HTERT RPE-1 (cell line): ENCODE results near the gene DENND6B.
"Not testable (repeated sequence)": the region's sequence is repeated elsewhere in the genome, so short reads cannot be mapped to it uniquely, and the experiment has no call there.

Experiments
- in situ Hi-C: fragments of 300-500 bp; cut with MboI; formaldehyde crosslinking; loops from 4 replicates; pipeline ENCODE4 v1.14.3; 2020; ENCODE audit warnings: low sequenced_read_pairs

Gene DENND6B

GRCh38 chr22:50339945-50340879 lies 13.4 kb upstream of the DENND6B start:
- in situ Hi-C loops, result no loop called here

DNA sequence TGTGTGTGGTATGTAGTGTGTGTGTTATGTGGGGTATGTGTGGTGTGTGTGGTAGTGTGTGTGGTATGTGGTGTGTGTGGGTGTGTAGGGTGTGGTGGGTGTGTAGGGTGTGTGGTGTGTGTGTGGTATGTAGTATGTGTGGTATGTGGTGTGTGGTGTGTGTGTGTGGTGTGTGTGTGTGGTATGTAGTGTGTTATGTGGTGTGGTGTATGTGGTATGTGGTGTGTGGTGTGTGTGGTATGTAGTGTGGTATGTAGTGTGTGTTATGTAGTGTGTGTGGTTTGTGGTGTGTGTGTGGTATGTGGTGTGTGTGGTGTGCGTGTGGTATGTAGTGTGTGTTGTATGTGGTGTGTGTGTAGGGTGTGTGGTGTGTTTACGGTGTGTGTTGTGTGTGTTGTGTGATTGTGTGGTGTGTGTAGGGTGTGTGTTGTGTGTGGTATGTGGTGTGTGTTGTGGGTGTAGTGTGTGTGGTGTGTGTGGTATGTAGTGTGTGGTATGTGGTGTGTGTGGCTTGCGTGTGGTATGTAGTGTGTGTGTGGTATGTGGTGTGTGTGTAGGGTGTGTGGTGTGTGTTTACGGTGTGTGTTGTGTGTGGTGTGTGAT lies 12.1 kb upstream of the DENND6B start:
- in situ Hi-C loops, result no loop called here

GRCh38 chr22:50338042-50338573 lies 11.3 kb upstream of the DENND6B start:
- in situ Hi-C loops, result no loop called here

DNA sequence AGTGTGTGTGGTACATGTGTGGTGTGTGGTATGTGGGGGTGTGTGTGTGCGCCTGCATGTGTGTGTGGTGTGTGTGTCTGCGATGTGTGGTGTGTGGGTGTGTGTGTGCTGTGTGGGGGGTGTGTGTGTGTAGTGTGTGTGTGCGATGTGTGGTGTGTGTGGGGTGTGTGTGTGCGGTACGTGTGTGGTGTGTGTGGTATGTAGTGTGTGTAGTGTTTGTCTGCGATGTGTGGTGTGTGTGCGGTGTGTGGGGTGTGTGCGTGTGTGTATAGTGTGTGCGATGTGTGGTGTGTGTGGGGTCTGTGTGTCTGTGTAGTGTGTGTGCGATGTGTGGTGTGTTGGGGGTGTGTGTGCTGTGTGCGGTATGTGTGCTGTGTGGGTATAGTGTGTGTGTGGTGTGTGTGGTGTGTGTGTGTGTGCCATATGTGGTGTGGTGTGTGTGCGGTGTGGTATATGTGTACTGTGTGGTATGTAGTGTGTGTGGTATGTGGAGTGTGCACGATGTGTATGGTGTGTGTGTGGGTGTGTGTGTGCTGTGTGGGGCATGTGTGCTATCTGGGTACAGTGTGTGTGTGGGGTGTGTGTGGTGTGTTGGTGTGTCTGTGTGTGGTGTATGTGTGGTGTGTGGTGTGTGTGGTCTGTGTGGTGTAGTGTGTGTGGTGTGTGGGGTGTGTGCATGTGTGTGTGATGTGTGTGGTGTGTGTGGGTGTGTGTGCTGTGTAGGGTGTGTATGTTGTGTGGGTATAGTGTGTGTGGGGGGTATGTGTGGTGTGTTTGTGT lies 10.6 kb upstream of the DENND6B start:
- in situ Hi-C loops, result no loop called here

- in situ Hi-C loops, result not testable (repeated sequence)
Observed at GRCh38 chr22:50334433-50334832, 7.6 kb upstream of the DENND6B start.

GRCh38 chr22:50329236-50329635 lies 2.4 kb upstream of the DENND6B start:
- in situ Hi-C loops, result no loop called here

GRCh38 chr22:50327711-50328019 lies 853 bp upstream of the DENND6B start:
- in situ Hi-C loops, result no loop called here

DNA sequence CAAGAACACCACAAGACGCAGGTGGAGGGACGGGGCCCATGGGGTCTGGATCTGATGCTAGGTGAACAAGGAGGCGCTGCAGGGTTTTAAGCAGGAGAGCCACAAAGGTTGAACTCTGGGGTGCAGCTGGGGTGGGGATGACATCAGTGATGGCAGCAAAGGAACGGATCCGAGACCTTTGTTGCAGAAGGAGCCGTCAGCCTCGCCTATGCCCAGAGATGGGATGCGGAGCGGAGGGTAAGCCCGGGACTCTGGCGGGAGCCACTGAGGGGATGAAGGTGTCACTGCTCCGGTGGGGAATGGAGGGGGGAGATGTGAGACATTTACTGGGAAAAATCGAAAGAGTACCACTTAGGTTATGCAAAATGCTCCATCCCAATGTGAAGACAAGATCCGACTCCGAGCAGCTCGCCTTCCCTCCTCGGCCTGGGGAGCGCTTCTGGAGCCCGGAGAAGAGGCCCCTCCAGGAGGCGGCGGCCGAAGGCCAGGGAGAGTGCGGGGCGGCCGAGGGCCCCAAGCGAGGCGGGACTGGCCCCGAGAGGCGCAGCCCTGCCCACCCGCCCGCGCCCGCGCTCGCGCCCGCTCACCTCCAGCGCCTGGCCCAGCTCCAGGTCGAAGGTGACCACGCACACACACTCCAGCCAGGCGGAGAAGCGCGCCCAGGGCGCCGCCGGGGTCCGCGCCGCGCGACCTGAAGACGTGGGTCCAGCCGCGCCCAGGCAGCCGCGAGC lies 422 bp downstream of the DENND6B start:
- in situ Hi-C loops, result no loop called here

DNA sequence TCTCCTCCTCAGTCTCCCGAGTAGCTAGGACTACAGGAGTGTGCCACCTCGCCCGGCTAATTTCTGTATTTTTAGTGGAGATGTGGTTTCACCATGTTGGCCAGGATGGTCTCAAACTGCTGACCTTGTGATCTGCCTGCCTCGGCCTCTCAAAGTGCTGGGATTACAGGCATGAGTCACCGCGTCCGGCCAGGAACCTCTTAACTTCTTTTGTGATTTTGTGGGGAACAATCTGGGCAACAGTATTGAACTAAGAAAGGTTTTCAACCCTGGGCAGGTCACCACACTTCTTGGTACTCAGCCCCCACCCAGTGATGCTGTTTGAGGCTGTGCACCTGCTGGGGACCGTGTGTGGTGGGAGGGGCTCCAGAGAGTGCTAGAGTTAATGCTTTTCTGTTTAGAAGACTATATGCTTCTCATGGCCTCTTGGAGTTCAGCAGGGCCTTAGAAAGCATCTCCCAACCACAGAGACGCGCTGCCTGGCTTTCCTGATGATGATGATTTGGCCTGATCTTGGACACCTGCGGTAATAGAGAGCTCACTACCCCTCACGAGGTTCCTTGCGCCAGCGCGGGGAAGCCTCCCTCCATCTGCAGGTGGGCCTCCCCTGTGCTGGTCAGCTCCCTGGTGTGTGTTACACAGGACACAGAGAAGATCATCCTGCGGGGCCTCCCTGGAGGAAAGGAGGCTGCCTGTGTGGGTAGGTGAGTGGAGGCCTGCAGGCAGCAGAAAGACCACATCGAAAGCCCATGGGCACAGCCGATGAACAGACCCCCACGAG lies 1.2 kb downstream of the DENND6B start:
- in situ Hi-C loops, result no loop called here

- in situ Hi-C loops, result no loop called here
Observed at GRCh38 chr22:50323900-50324299, 2.9 kb downstream of the DENND6B start.

GRCh38 chr22:50322382-50323104 lies 4.3 kb downstream of the DENND6B start:
- in situ Hi-C loops, result not testable (repeated sequence)

DNA sequence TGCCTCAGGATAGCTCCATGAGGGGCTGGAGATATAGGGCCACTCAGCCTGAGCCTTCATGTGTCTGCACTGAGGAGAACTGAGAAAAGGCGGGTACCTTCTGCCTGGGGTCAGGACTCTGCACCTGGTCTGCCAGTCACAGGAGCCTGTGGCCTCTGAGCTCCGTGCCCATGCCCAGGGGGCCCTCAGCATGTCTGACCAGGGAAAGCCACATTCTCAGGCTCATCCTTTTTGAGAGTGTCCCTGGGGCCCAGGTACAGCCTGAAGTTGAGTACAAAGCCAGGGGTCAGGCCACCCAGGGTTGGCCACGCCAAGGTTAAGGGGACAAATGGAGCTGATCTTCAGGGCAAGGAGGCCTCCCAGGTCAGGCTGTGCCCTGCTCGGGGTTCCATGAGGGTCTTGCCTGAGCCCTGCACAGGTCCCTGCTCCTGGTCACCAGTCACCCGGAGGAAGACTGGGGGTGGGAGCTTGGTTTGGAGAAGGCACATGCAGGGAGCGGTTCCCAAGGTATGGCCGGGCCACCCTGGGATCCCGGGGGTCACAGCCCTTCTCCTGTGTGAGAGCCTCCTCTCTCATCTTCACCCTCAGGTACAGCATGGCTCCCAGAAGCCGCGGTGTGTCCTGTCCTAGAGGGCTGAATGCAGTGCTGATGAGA lies 6.0 kb downstream of the DENND6B start:
- in situ Hi-C loops, result no loop called here

- in situ Hi-C loops, result no loop called here
Observed at GRCh38 chr22:50320116-50320515, 6.7 kb downstream of the DENND6B start.

DNA sequence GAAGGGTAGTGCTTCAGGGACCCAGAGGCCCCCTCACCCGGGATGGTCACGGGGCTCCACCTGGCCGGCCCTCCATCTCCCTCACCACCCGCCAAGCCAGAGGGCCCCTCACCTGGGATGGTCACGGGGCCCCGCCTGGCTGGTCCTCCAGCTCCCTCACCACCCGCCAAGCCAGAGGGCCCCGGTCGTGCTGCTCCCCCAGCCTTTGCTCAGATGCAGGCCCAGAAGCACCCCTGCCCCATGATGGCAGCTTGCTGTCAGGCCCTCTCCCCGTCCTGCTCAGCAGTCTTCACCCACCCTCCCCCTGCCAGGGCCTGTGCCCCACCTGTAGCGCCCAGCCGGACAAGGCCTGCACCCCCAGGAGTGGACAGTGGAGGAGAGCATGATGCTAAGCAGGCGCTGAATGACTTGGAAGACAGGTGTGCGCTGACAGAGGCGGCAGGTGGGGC lies 7.3 kb downstream of the DENND6B start:
- in situ Hi-C loops, result no loop called here

DNA sequence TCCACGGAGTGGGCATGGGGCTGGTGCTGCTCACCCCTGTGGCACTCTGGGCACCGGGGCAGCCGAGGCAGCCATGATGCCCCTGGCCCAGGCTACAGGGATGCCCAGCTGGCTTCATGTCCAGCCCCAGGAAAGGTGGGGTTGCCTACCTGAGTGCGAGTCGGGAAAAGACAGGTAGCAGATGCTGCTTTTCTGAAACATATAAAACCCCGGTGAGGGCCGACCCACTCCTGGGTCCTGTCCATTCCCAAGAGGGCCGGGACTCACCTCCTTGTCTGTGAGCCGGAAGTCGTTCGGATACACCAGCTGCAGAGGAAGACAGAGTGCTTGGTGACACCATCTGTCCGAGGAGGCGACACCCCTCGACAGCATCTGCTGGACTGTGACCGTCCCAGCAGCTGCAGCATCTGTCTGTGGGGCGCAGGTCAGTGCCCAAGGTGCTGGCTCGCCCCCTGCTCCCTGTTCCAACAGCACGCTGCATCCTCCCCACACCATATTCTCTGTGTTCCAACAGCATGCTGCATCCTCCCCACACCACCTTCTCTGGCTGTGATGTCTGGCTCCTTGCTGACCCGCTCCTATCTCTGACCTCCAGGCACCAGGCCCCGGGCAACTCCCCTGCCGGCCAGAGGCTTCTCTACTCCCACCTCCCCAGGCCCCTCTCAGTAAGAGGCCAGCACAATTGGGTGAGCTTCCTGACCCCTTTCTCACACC lies 8.0 kb downstream of the DENND6B start:
- in situ Hi-C loops, result no loop called here

GRCh38 chr22:50318356-50318697 lies 8.5 kb downstream of the DENND6B start:
- in situ Hi-C loops, result no loop called here

DNA sequence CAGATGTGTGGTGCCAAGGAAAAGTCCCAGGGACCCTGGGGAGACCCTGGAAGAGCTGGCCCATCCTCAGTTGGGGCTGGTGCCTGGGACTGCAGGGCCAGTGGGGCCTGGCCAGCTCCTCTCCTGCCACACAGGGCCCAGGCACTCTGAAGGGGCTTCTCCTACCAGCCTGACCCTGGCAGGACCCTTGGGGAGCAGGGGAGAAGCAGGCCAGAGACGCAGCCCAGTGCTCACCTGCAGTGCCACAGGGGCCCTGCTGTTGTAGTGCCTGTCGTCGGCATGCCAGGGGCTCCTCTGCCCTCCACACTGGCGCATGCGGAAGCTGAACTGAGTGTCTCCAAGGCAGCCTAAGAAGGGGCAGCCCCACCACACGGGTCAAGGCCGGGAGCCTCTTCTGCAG lies 9.1 kb downstream of the DENND6B start:
- in situ Hi-C loops, result no loop called here

DNA sequence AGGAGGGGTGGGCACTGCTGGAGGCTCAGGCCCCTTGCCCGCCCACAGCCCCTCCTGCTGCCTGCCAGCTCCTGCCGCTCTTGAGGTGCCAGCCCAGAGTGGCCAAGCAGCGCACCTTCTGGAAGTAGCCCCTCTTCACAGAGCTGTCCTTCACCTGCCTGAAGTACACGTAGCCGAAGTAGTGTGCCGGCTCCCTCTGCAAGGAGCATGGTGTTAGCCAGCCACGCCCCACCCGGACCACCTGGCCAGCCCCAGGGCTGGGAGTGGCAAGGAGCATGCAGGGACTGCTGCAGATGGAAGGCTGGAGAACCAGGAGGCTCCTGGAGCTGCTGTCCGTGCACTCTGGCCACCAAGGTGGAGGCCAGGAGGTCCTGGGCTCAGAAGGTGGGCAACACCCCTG lies 9.6 kb downstream of the DENND6B start:
- in situ Hi-C loops, result no loop called here
